ENCODE measurements around the gene DOCK7. TPM values are rescaled to one million over a fixed set of nuclear protein-coding genes. Genes with fewer than 3 reads are reported as not detected.

The DOCK7 gene
- total RNA-seq, 1 experiment from 2014 or later = 60.8 TPM

DNA sequence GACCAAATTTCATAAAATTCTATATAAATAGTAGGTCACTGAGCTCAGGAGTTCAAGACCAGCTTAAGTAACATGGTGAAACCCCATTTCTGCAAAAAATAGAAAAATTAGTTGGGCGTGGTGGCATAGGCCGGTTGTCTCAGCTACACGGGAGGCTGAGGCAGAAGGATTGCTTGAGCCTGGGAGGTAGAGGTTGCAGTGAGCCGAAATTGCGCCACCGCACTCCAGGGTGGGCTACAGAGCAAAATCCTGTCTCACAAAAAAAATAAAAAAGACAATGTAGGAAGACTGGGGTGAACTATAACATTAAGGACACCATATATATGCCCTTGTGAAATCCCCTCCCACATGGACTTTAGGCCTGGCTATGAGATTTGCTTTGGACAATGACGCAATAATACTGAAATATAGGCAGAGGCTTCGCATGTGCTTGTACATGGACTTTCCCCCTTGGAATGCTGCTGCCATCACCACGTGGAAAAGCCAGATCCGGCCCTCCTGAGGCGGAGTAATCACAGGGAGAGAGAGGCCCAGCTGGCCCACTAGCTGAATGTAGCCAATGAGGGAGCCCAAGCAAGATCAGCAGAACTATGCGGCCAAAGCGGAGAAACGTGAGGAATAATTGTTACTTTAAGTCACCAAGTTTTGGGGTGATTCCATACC, 264.5 kb downstream of the DOCK7 start:
- DNase-seq (ENCODE audit: low spot score) = no peak
- H3K27me3 ChIP-seq (replicated peaks; ENCODE audit: insufficient read depth, low read depth, low read length, poor library complexity) = no peaks in the 10 kb centered on the region
- H3K4me1 ChIP-seq (ENCODE audit: insufficient read depth, low read length, poor library complexity, severe bottlenecking) = no peaks in the 10 kb centered on the region
- no TSS peak for BruUV-seq (replicated peaks)
- no peaks in the 10 kb centered on the region for H3K9me3 ChIP-seq (ENCODE audit: low read depth, low read length, poor library complexity, severe bottlenecking)
- intact Hi-C loops (cut with micrococcal nuclease; ENCODE audit: unreplicated experiment) = no loop called here
- no peaks in the 10 kb centered on the region for H3K36me3 ChIP-seq (ENCODE audit: insufficient read depth, low read length, poor library complexity, severe bottlenecking)
- POLR2A ChIA-PET (ENCODE audit: low non-redundant PET) = interaction anchor here (0.5 kb wide), 1 partner anchor 8 kb away, joined by 3 read pairs; no protein-coding TSS in a partner anchor
- H3K27ac ChIP-seq (ENCODE audit: low read depth, low read length, poor library complexity, severe bottlenecking) = no peak overlapping the region
- CTCF ChIA-PET = no interaction called here
- no peak overlapping the region for H3K4me3 ChIP-seq (ENCODE audit: low read depth, low read length, poor library complexity, severe bottlenecking)
- TF ChIP-seq, protein P1, sequence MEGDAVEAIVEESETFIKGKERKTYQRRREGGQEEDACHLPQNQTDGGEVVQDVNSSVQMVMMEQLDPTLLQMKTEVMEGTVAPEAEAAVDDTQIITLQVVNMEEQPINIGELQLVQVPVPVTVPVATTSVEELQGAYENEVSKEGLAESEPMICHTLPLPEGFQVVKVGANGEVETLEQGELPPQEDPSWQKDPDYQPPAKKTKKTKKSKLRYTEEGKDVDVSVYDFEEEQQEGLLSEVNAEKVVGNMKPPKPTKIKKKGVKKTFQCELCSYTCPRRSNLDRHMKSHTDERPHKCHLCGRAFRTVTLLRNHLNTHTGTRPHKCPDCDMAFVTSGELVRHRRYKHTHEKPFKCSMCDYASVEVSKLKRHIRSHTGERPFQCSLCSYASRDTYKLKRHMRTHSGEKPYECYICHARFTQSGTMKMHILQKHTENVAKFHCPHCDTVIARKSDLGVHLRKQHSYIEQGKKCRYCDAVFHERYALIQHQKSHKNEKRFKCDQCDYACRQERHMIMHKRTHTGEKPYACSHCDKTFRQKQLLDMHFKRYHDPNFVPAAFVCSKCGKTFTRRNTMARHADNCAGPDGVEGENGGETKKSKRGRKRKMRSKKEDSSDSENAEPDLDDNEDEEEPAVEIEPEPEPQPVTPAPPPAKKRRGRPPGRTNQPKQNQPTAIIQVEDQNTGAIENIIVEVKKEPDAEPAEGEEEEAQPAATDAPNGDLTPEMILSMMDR (conservative IDR thresholded peaks at IDR 0.05; ENCODE audit: low read depth, low read length) = no peak
- no peak for TF ChIP-seq EZH2 (IDR thresholded peaks at IDR 0.05; ENCODE audit: borderline replicate concordance, low read depth, low read length, poor library complexity, severe bottlenecking)

DNA sequence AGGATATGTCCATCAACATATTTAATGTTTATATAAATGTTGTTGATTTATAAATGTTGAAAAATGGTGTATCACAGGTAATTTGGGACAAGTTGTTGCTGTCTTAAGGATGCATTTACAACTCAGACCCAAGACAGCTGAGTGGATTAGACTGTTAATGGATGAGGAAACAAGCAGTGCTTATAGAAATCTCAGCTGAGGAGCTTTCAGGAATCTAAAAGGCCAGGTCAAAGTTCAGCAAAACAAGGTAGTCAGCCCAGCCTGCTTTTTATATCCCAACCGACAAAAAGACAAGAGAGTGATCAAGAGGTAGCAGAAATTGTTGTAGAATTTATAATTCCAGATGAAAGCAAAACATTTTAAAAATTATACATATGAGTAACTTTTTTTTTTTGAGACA, 268.0 kb downstream of the DOCK7 start:
- no peak overlapping the region for H3K4me3 ChIP-seq (ENCODE audit: low read depth, low read length, poor library complexity, severe bottlenecking)
- BruUV-seq (replicated peaks) = no TSS peak
- H3K9me3 ChIP-seq (ENCODE audit: low read depth, low read length, poor library complexity, severe bottlenecking) = no peaks in the 10 kb centered on the region
- no peak for TF ChIP-seq EZH2 (IDR thresholded peaks at IDR 0.05; ENCODE audit: borderline replicate concordance, low read depth, low read length, poor library complexity, severe bottlenecking)
- TF ChIP-seq, protein P1 (conservative IDR thresholded peaks at IDR 0.05; ENCODE audit: low read depth, low read length) = no peak
- CTCF ChIA-PET = no interaction called here
- intact Hi-C loops (cut with micrococcal nuclease; ENCODE audit: unreplicated experiment) = no loop called here
- H3K36me3 ChIP-seq (ENCODE audit: insufficient read depth, low read length, poor library complexity, severe bottlenecking) = no peaks in the 10 kb centered on the region
- no peaks in the 10 kb centered on the region for H3K4me1 ChIP-seq (ENCODE audit: insufficient read depth, low read length, poor library complexity, severe bottlenecking)
- H3K27ac ChIP-seq (ENCODE audit: low read depth, low read length, poor library complexity, severe bottlenecking) = no peak overlapping the region
- POLR2A ChIA-PET (ENCODE audit: low non-redundant PET) = no interaction called here
- DNase-seq (ENCODE audit: low spot score) = no peak
- H3K27me3 ChIP-seq (replicated peaks; ENCODE audit: insufficient read depth, low read depth, low read length, poor library complexity) = no peaks in the 10 kb centered on the region

DNA sequence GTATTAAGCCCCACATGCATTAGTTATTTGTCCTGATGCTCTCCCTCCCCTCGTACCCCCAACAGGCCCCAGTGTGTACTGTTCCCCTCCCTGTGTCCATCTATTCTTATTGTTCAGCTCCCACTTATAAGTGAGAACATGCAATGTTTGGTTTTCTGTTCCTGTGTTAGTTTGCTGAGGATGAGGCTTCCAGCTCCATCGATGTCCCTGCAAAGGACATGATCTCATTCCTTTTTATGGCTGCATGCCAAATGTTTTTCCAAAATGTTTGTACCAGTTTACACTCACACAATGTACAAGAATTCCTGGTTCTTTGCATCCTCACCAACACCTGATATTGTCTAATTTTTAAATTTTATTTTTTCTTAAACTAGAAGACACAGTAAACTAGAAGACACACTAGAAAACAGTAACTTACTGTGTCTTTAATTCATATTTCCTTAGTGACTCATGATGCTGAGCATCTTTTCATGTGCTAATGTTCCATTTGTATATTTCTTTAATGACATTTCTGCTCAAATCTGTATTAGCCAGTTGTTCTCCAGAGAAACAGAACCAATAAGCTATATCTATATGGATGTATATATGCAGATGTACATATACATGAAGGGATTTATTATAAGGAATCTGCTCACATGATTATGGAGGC, 270.7 kb downstream of the DOCK7 start:
- no peak for DNase-seq (ENCODE audit: low spot score)
- BruUV-seq (replicated peaks) = no TSS peak
- CTCF ChIA-PET = no interaction called here
- no peaks in the 10 kb centered on the region for H3K36me3 ChIP-seq (ENCODE audit: insufficient read depth, low read length, poor library complexity, severe bottlenecking)
- no peak overlapping the region for H3K4me3 ChIP-seq (ENCODE audit: low read depth, low read length, poor library complexity, severe bottlenecking)
- no peaks in the 10 kb centered on the region for H3K27me3 ChIP-seq (replicated peaks; ENCODE audit: insufficient read depth, low read depth, low read length, poor library complexity)
- intact Hi-C loops (cut with micrococcal nuclease; ENCODE audit: unreplicated experiment) = no loop called here
- POLR2A ChIA-PET (ENCODE audit: low non-redundant PET) = no interaction called here
- H3K4me1 ChIP-seq (ENCODE audit: insufficient read depth, low read length, poor library complexity, severe bottlenecking) = no peaks in the 10 kb centered on the region
- H3K27ac ChIP-seq (ENCODE audit: low read depth, low read length, poor library complexity, severe bottlenecking) = no peak overlapping the region
- TF ChIP-seq, protein P1 (conservative IDR thresholded peaks at IDR 0.05; ENCODE audit: low read depth, low read length) = no peak
- no peak for TF ChIP-seq EZH2 (IDR thresholded peaks at IDR 0.05; ENCODE audit: borderline replicate concordance, low read depth, low read length, poor library complexity, severe bottlenecking)
- H3K9me3 ChIP-seq (ENCODE audit: low read depth, low read length, poor library complexity, severe bottlenecking) = no peaks in the 10 kb centered on the region
